Karpas-422 (cell line): ENCODE measurements around the gene SYT2. TPM values are rescaled to one million over a fixed set of nuclear protein-coding genes. Genes with fewer than 3 reads are reported as not detected.

Experiments
- DNase-seq: peaks from one replicate; pipeline ENCODE4 v3.0.0-alpha.2; 2015
- H2AFZ ChIP-seq: fragments of 200-600 bp; sonication (generic); 2 replicates; pipeline ENCODE4 v1.6.1; 2014; ENCODE audit warnings: antibody characterized with exemption, low read length, mixed read lengths
- H3K27ac ChIP-seq: fragments of 200-600 bp; sonication (generic); 2 replicates; pipeline ENCODE4 v1.5.1; 2014; ENCODE audit warnings: mild to moderate bottlenecking, low read length, moderate library complexity
- H3K27me3 ChIP-seq: fragments of 200-600 bp; sonication (generic); 2 replicates; pipeline ENCODE4 v1.6.1; 2014; ENCODE audit warnings: low read length, mixed read lengths
- H3K36me3 ChIP-seq: fragments of 200-600 bp; sonication (generic); 2 replicates; pipeline ENCODE4 v1.6.1; 2014; ENCODE audit warnings: low read length, mixed read lengths; ENCODE audit not compliant: insufficient read depth
- H3K4me1 ChIP-seq: fragments of 200-600 bp; sonication (generic); 2 replicates; pipeline ENCODE4 v1.6.1; 2014; ENCODE audit warnings: mild to moderate bottlenecking, low read length, mixed read lengths
- H3K4me2 ChIP-seq: fragments of 200-600 bp; sonication (generic); 2 replicates; pipeline ENCODE4 v1.6.1; 2014; ENCODE audit warnings: low read length, low read depth, mild to moderate bottlenecking; ENCODE audit not compliant: poor library complexity, severe bottlenecking
- H3K4me3 ChIP-seq: fragments of 200-600 bp; sonication (generic); 2 replicates; pipeline ENCODE4 v1.5.1; 2014; ENCODE audit warnings: mild to moderate bottlenecking, antibody characterized with exemption, low read length, mixed read lengths
- H3K79me2 ChIP-seq: fragments of 200-600 bp; sonication (generic); 2 replicates; pipeline ENCODE4 v1.6.1; 2014; ENCODE audit warnings: mild to moderate bottlenecking, low read length, mixed read lengths
- H3K9ac ChIP-seq: fragments of 200-600 bp; sonication (generic); 2 replicates; pipeline ENCODE4 v1.6.0; 2014; ENCODE audit warnings: low read length
- H3K9me2 ChIP-seq: fragments of 200-600 bp; sonication (generic), shearing (Covaris generic); replicated peaks from 2 replicates; pipeline ENCODE4 v1.6.0; 2014; ENCODE audit warnings: mild to moderate bottlenecking, low read length, moderate library complexity; ENCODE audit not compliant: insufficient read depth
- H3K9me3 ChIP-seq: fragments of 300-700, 200-600 bp; sonication (generic); 2 replicates; pipeline ENCODE4 v1.6.1; 2014; ENCODE audit warnings: low read length, mixed read lengths
- H4K20me1 ChIP-seq: fragments of 200-600 bp; sonication (generic); 2 replicates; pipeline ENCODE4 v1.6.1; 2014; ENCODE audit warnings: mild to moderate bottlenecking, antibody characterized with exemption, low read length, low read depth; ENCODE audit not compliant: insufficient read depth
- total RNA-seq: library from RNA; depleted of rRNA; stranded (reverse); fragments of >200 nt; shearing (Covaris generic); gene quantifications from 2 replicates; pipeline ENCODE4 v1.2.3, GENCODE V29; 2014; ENCODE audit warnings: low replicate concordance

The SYT2 gene
- total RNA-seq, 1 experiment from 2014 or later, result not detected

GRCh38 chr1:202688401-202688800 lies 21.9 kb downstream of the SYT2 start:
- no peak overlapping the region for H3K27ac ChIP-seq
- H3K79me2 ChIP-seq, result no peaks in the 10 kb centered on the region
- H4K20me1 ChIP-seq, result 0 out of 2 replicates have a peak, but pooled peaks cover 3% of the 10 kb centered on the region
- H3K9me2 ChIP-seq, result no peaks in the 10 kb centered on the region
- H3K36me3 ChIP-seq, result no peaks in the 10 kb centered on the region
- H3K4me1 ChIP-seq, result no peaks in the 10 kb centered on the region
- no peak for DNase-seq
- no peaks in the 10 kb centered on the region for H3K9me3 ChIP-seq
- H3K27me3 ChIP-seq, result no peaks in the 10 kb centered on the region
- no peak overlapping the region for H3K9ac ChIP-seq
- H2AFZ ChIP-seq, result no peak overlapping the region
- H3K4me3 ChIP-seq, result no peak overlapping the region
- H3K4me2 ChIP-seq, result no peak overlapping the region

GRCh38 chr1:202687798-202688197 lies 22.5 kb downstream of the SYT2 start:
- no peaks in the 10 kb centered on the region for H3K36me3 ChIP-seq

GRCh38 chr1:202687370-202687769 lies 22.9 kb downstream of the SYT2 start:
- Histone ChIP-seq H3K9me3 (no peaks in the 10 kb centered on the region), H3K9ac (no peak overlapping the region), H3K79me2 (no peaks in the 10 kb centered on the region), H2AFZ (no peak overlapping the region), H3K4me2 (no peak overlapping the region), H3K9me2 (no peaks in the 10 kb centered on the region), H3K27me3 (no peaks in the 10 kb centered on the region), H3K4me1 (no peaks in the 10 kb centered on the region), H3K4me3 (no peak overlapping the region), H3K36me3 (no peaks in the 10 kb centered on the region), H3K27ac (no peak overlapping the region), H4K20me1 (no peaks in the 10 kb centered on the region)
- no peak for DNase-seq

More at GRCh38 chr1:202687798-202688197, 22.5 kb downstream of the SYT2 start:
- Histone ChIP-seq H3K27me3 (no peaks in the 10 kb centered on the region), H3K9me3 (no peaks in the 10 kb centered on the region), H3K27ac (no peak overlapping the region), H2AFZ (no peak overlapping the region), H3K4me1 (no peaks in the 10 kb centered on the region), H3K4me3 (no peak overlapping the region), H3K79me2 (no peaks in the 10 kb centered on the region), H3K4me2 (no peak overlapping the region), H3K9ac (no peak overlapping the region), H3K9me2 (no peaks in the 10 kb centered on the region), H4K20me1 (no peaks in the 10 kb centered on the region)
- no peak for DNase-seq

GRCh38 chr1:202685641-202686040 lies 24.6 kb downstream of the SYT2 start:
- no peak for DNase-seq
- no peaks in the 10 kb centered on the region for H4K20me1 ChIP-seq
- H3K79me2 ChIP-seq, result no peaks in the 10 kb centered on the region
- H3K9me3 ChIP-seq, result no peaks in the 10 kb centered on the region
- H3K27me3 ChIP-seq, result no peaks in the 10 kb centered on the region
- H3K9ac ChIP-seq, result no peak overlapping the region
- no peak overlapping the region for H3K27ac ChIP-seq
- no peaks in the 10 kb centered on the region for H3K36me3 ChIP-seq
- H3K9me2 ChIP-seq, result no peaks in the 10 kb centered on the region
- H3K4me3 ChIP-seq, result no peak overlapping the region
- no peaks in the 10 kb centered on the region for H3K4me1 ChIP-seq
- no peak overlapping the region for H2AFZ ChIP-seq
- H3K4me2 ChIP-seq, result no peak overlapping the region

DNA sequence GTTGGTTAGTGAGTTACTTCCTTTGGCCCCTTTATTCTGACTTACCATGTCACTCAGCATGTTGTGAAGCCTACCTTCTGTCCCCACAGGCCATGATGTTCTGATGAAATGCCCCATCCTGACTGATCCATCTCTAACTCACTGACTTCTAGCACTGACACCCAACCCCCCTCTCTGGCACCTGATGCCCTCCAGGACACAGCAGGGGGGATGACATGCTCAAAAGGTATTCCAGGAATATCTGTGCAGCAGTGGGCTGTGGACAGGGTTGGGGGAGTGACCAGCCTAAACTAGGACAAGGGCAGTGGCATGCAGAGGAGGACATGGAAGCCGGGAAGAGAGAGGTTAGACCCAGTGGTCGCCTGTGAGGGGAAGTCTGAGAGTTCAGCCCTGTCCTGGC lies 25.5 kb downstream of the SYT2 start:
- Histone ChIP-seq H3K4me1 (no peaks in the 10 kb centered on the region), H3K27me3 (no peaks in the 10 kb centered on the region), H3K9ac (no peak overlapping the region), H3K27ac (no peak overlapping the region), H3K36me3 (no peaks in the 10 kb centered on the region), H3K4me2 (no peak overlapping the region), H3K9me2 (no peaks in the 10 kb centered on the region), H3K79me2 (no peaks in the 10 kb centered on the region), H3K4me3 (no peak overlapping the region), H2AFZ (no peak overlapping the region), H3K9me3 (no peaks in the 10 kb centered on the region), H4K20me1 (no peaks in the 10 kb centered on the region)
- no peak for DNase-seq

DNA sequence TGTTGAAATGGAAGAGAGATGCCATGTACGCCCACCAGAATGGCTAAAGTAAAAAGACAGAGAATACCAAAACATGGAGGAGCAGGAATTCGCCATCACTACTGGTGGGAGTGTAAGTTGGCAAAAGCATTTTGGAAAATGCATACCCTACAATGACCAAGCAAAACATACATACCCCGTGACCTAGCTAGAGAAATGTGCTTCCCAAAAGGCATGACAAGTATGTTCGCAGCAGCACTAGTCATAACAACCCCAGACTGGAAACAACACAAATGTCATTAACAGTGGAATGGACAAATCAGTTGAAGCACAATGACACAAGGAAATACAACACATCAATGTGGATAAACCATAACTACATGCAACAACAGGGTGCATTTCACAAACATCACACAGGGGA lies 27.2 kb downstream of the SYT2 start:
- H3K9me2 ChIP-seq, result no peaks in the 10 kb centered on the region
- H3K79me2 ChIP-seq, result no peaks in the 10 kb centered on the region
- no peaks in the 10 kb centered on the region for H3K36me3 ChIP-seq
- H3K4me3 ChIP-seq, result no peak overlapping the region
- H3K27me3 ChIP-seq, result no peaks in the 10 kb centered on the region
- no peaks in the 10 kb centered on the region for H4K20me1 ChIP-seq
- H3K27ac ChIP-seq, result no peak overlapping the region
- H3K9ac ChIP-seq, result no peak overlapping the region
- DNase-seq, result no peak
- H3K9me3 ChIP-seq, result no peaks in the 10 kb centered on the region
- no peak overlapping the region for H3K4me2 ChIP-seq
- H2AFZ ChIP-seq, result no peak overlapping the region
- H3K4me1 ChIP-seq, result no peaks in the 10 kb centered on the region

DNA sequence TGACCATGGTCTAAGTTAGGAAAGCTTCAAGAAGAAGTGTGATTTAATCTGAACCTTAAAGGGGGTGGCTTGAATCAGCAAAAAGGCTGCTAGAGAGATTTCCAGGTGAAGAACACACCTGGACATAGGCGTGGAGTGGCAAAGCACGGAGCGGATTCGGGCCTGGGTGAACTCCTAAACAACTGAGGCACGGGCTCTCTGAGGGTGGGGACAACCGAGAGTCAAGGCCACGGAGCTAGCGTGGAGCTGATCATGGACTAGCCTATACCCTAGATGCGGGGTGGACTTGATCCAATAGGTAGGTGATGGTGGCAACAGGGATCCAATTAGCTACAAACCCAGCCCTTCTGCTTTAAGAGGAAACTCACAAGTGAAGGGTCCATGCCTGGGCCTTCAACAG lies 27.8 kb downstream of the SYT2 start:
- no peak overlapping the region for H2AFZ ChIP-seq
- no peaks in the 10 kb centered on the region for H3K9me2 ChIP-seq
- no peaks in the 10 kb centered on the region for H4K20me1 ChIP-seq
- H3K27ac ChIP-seq, result no peak overlapping the region
- no peak overlapping the region for H3K4me3 ChIP-seq
- H3K36me3 ChIP-seq, result no peaks in the 10 kb centered on the region
- peaks cover 2% of the 10 kb centered on the region; the same call in 1 of the 2 replicates for H3K9me3 ChIP-seq
- H3K27me3 ChIP-seq, result no peaks in the 10 kb centered on the region
- H3K4me1 ChIP-seq, result no peaks in the 10 kb centered on the region
- H3K4me2 ChIP-seq, result no peak overlapping the region
- no peak for DNase-seq
- H3K79me2 ChIP-seq, result no peaks in the 10 kb centered on the region
- H3K9ac ChIP-seq, result no peak overlapping the region

- H3K4me2 ChIP-seq, result no peak overlapping the region
- H3K9me2 ChIP-seq, result no peaks in the 10 kb centered on the region
- H3K4me1 ChIP-seq, result no peaks in the 10 kb centered on the region
- peaks cover 3% of the 10 kb centered on the region; the same call in 1 of the 2 replicates for H3K9me3 ChIP-seq
- no peak for DNase-seq
- H3K79me2 ChIP-seq, result no peaks in the 10 kb centered on the region
- no peaks in the 10 kb centered on the region for H3K27me3 ChIP-seq
- H3K36me3 ChIP-seq, result no peaks in the 10 kb centered on the region
- H3K4me3 ChIP-seq, result no peak overlapping the region
- no peak overlapping the region for H2AFZ ChIP-seq
- no peak overlapping the region for H3K9ac ChIP-seq
- H4K20me1 ChIP-seq, result no peaks in the 10 kb centered on the region
- no peak overlapping the region for H3K27ac ChIP-seq
These were observed 28.4 kb downstream of the SYT2 start for GRCh38 chr1:202681736-202682420.
